B cell (primary cell): Measurements from ENCODE around the gene CR1L. TPM values are rescaled to one million over a fixed set of nuclear protein-coding genes. Genes with fewer than 3 reads are reported as not detected.

Experiments
- ATAC-seq: fragments of 200-7000 bp; cut with Tn5 transposase; one replicate; pipeline ENCODE4 v1.10.0; 2021; ENCODE audit warnings: low read depth, mild to moderate bottlenecking, moderate number of reproducible peaks, moderate library complexity
- CTCF ChIA-PET: fragments of 350-600 bp; sonication (Branson Sonifier 250); formaldehyde crosslinking; loops from one replicate; lab custom pipeline; 2021; ENCODE audit warnings: antibody characterized with exemption, inconsistent platforms; lab: Charles Lee
- POLR2A ChIA-PET: fragments of 350-600 bp; sonication (Branson Sonifier 250); formaldehyde crosslinking; loops from one replicate; lab custom pipeline; 2021; ENCODE audit warnings: antibody characterized with exemption; lab: Charles Lee
- DNase-seq: peaks from one replicate; pipeline ENCODE4 v3.0.0; 2013
- H2AFZ ChIP-seq: 2 replicates; pipeline ENCODE4 v1.6.1; 2012; ENCODE audit warnings: mild to moderate bottlenecking, low read depth, low read length; ENCODE audit not compliant: insufficient read depth, poor library complexity, severe bottlenecking
- H3K27ac ChIP-seq, 2 donors: 1 replicate in 1 of 2; 2 replicates in 1 of 2; pipeline ENCODE4 v1.5.1; 2012 to 2013; ENCODE audit warnings: low read length in 2 of 2, mild to moderate bottlenecking in 2 of 2, moderate library complexity in 1 of 2
- H3K27me3 ChIP-seq, 4 experiments: fragments of 200-600 bp in 1 of 4; sonication (generic) in 1 of 4; replicated peaks in 1 of 4; 1 replicate in 2 of 4; 2 replicates in 2 of 4; pipeline versions ENCODE4 v1.6.1 to v1.7.0; 2013 to 2016; ENCODE audit warnings: low read length in 3 of 4, mild to moderate bottlenecking in 2 of 4, mixed read lengths in 1 of 4, moderate library complexity in 1 of 4; ENCODE audit not compliant: insufficient read depth in 4 of 4, control insufficient read depth in 3 of 4; ENCODE audit errors: control extremely low read depth in 1 of 4
- H3K36me3 ChIP-seq, 2 experiments: replicated peaks in 1 of 2; 1 replicate in 1 of 2; 2 replicates in 1 of 2; pipeline versions ENCODE4 v1.6.1 to v1.7.1; 2013; ENCODE audit warnings: low read length in 1 of 2; ENCODE audit not compliant: insufficient read depth in 2 of 2, control insufficient read depth in 1 of 2; ENCODE audit errors: control extremely low read depth in 1 of 2, extremely low read depth in 1 of 2
- H3K4me1 ChIP-seq, 2 donors: fragments of 200-600 bp in 1 of 2; sonication (generic) in 1 of 2; 1 replicate in 1 of 2; 2 replicates in 1 of 2; pipeline versions ENCODE4 v1.5.1 to v1.6.1; 2013 to 2017; ENCODE audit warnings: low read length in 2 of 2; ENCODE audit not compliant: control insufficient read depth in 2 of 2, insufficient read depth in 2 of 2
- H3K4me2 ChIP-seq: replicated peaks from 2 replicates; pipeline ENCODE3; 2012; ENCODE audit warnings: mild to moderate bottlenecking, low read depth, low read length; ENCODE audit not compliant: poor library complexity, severe bottlenecking
- H3K4me3 ChIP-seq, 5 experiments: fragments of 200-600 bp in 1 of 5; sonication (generic) in 1 of 5; 1 replicate in 3 of 5; 2 replicates in 2 of 5; pipeline versions ENCODE4 v1.5.1 to v1.7.0; 2011 to 2016; ENCODE audit warnings: low read length in 4 of 5, mild to moderate bottlenecking in 4 of 5, low read depth in 2 of 5, control low read depth in 1 of 5, moderate library complexity in 1 of 5; ENCODE audit not compliant: insufficient read depth in 1 of 5; ENCODE audit errors: control extremely low read depth in 1 of 5, extremely low read depth in 1 of 5
- H3K79me2 ChIP-seq: fragments of 200-600 bp; sonication (generic); one replicate; pipeline ENCODE4 v1.6.0; 2016; ENCODE audit warnings: low read length; ENCODE audit not compliant: control insufficient read depth, insufficient read depth
- H3K9ac ChIP-seq: fragments of 200-600 bp; sonication (generic); 2 replicates; pipeline ENCODE4 v1.6.1; 2017; ENCODE audit warnings: mild to moderate bottlenecking, low read length, moderate library complexity
- H3K9me3 ChIP-seq, 3 donors: one replicate each; pipeline versions ENCODE4 v1.6.1 to v1.7.1; 2013; ENCODE audit warnings: low read length in 2 of 3; ENCODE audit not compliant: control insufficient read depth in 2 of 3, insufficient read depth in 1 of 3; ENCODE audit errors: control extremely low read depth in 1 of 3
- H4K20me1 ChIP-seq: 2 replicates; pipeline ENCODE4 v1.6.0; 2012; ENCODE audit warnings: mild to moderate bottlenecking, low read length; ENCODE audit not compliant: insufficient read depth, control insufficient read depth, poor library complexity, severe bottlenecking
- H3K27ac Mint-ChIP-seq: one replicate; pipeline ENCODE4 v1.8.0; 2021; ENCODE audit warnings: mixed read lengths
- H3K27me3 Mint-ChIP-seq: one replicate; pipeline ENCODE4 v1.8.0; 2021; ENCODE audit warnings: mixed read lengths
- H3K4me1 Mint-ChIP-seq: one replicate; pipeline ENCODE4 v1.8.0; 2021; ENCODE audit warnings: mixed read lengths
- H3K4me3 Mint-ChIP-seq: one replicate; pipeline ENCODE4 v1.8.0; 2021; ENCODE audit warnings: mixed read lengths
- H3K9me3 Mint-ChIP-seq: one replicate; pipeline ENCODE4 v1.8.0; 2022; ENCODE audit warnings: mixed read lengths; ENCODE audit not compliant: insufficient read depth
- EZH2 ChIP-seq: IDR thresholded peaks from 2 replicates; pipeline ENCODE4 v1.6.1; 2012; ENCODE audit warnings: borderline replicate concordance, low read depth, mild to moderate bottlenecking, moderate library complexity, low read length; ENCODE audit not compliant: insufficient read depth, poor library complexity, severe bottlenecking
- WGBS: methylation state at CpG from one replicate; pipeline ENCODE4 v1.1.5; 2013; ENCODE audit warnings: missing lambda C conversion rate; ENCODE audit not compliant: insufficient coverage; 5-methylcytosine and 5-hydroxymethylcytosine counted together
- intact Hi-C: fragments of 100-400 bp; cut with micrococcal nuclease; formaldehyde crosslinking; loops from one replicate; pipeline ENCODE4 v1.10.0; 2022
- polyA plus RNA-seq: library from polyadenylated mRNA; depleted of rRNA; stranded (reverse); fragments of >200 nt; gene quantifications from 2 replicates; pipeline ENCODE4 v1.2.3, GENCODE V29; 2012
- total RNA-seq, 2 donors: library from RNA; stranded (reverse); fragments of 120-200 nt in 1 of 2; gene quantifications; 1 replicate in 1 of 2; 2 replicates in 1 of 2; pipeline versions ENCODE4 v1.2.3 to v1.2.4, GENCODE V29; 2013 to 2022
- TF ChIP-seq, protein P1 (sequence below): fragments of 200-600 bp; IDR thresholded peaks from one replicate; pipeline ENCODE4 v1.8.0; 2022; ENCODE audit warnings: antibody characterized with exemption, mild to moderate bottlenecking

Gene CR1L
- total and polyA plus RNA-seq, 2 donors (not counting 1 experiment from before 2014, with no cell fraction given), result 0.07 to 0.59 TPM

DNA sequence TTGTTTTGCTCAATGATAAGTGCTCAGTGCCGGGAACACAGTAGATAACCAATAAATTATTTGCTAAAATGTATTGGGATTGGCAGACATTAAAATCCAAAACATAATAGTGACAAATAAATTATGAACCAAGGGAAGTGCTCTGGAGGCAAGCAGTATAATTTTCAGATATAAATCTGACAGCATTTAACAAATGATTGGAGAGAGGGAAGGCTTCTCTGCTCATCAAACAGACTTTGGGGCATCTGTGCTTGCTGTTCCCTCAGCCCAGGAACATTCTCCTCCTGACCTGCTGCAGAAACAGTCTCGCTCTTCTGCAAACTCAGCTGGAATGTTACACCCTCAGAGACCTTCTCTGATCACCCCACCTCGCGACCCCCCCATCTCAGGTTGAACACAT lies 109.1 kb downstream of the CR1L start:
- CTCF ChIA-PET, result interaction anchor here (0.7 kb wide), 1 partner anchor 44 kb away, joined by 3 read pairs; no protein-coding TSS in a partner anchor
- intact Hi-C loops, result loop anchor here (5.0 kb wide), 2 partner anchors 113 to 208 kb away; no protein-coding TSS in a partner anchor
- Histone ChIP-seq H3K9me3 (no peaks in the 10 kb centered on the region), H3K9ac (no peak overlapping the region), H4K20me1 (peaks cover 17% of the 10 kb centered on the region), H3K4me1 (peaks cover 18 to 26% of the 10 kb centered on the region in 2 donors), H2AFZ (no peak overlapping the region), H3K27me3 (no peaks in the 10 kb centered on the region), H3K79me2 (peaks cover 71% of the 10 kb centered on the region), H3K36me3 (peaks cover 4 to 17% of the 10 kb centered on the region in 2 experiments), H3K4me2 (no peak overlapping the region), H3K27ac (no peak overlapping the region), H3K4me3 (no peak overlapping the region)
- TF ChIP-seq, protein P1, sequence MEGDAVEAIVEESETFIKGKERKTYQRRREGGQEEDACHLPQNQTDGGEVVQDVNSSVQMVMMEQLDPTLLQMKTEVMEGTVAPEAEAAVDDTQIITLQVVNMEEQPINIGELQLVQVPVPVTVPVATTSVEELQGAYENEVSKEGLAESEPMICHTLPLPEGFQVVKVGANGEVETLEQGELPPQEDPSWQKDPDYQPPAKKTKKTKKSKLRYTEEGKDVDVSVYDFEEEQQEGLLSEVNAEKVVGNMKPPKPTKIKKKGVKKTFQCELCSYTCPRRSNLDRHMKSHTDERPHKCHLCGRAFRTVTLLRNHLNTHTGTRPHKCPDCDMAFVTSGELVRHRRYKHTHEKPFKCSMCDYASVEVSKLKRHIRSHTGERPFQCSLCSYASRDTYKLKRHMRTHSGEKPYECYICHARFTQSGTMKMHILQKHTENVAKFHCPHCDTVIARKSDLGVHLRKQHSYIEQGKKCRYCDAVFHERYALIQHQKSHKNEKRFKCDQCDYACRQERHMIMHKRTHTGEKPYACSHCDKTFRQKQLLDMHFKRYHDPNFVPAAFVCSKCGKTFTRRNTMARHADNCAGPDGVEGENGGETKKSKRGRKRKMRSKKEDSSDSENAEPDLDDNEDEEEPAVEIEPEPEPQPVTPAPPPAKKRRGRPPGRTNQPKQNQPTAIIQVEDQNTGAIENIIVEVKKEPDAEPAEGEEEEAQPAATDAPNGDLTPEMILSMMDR, result no peak
- no peak for TF ChIP-seq EZH2
- no peak for ATAC-seq
- Mint-ChIP-seq H3K4me1 (peaks cover 49% of the 10 kb centered on the region), H3K9me3 (no peaks in the 10 kb centered on the region), H3K27me3 (no peaks in the 10 kb centered on the region), H3K4me3 (peak overlapping the region; percentile 49), H3K27ac (no peak overlapping the region)
- WGBS, result 89% methylated on average over 3 of the region's 4 CpGs
- DNase-seq, result no peak
- POLR2A ChIA-PET, result no interaction called here

DNA sequence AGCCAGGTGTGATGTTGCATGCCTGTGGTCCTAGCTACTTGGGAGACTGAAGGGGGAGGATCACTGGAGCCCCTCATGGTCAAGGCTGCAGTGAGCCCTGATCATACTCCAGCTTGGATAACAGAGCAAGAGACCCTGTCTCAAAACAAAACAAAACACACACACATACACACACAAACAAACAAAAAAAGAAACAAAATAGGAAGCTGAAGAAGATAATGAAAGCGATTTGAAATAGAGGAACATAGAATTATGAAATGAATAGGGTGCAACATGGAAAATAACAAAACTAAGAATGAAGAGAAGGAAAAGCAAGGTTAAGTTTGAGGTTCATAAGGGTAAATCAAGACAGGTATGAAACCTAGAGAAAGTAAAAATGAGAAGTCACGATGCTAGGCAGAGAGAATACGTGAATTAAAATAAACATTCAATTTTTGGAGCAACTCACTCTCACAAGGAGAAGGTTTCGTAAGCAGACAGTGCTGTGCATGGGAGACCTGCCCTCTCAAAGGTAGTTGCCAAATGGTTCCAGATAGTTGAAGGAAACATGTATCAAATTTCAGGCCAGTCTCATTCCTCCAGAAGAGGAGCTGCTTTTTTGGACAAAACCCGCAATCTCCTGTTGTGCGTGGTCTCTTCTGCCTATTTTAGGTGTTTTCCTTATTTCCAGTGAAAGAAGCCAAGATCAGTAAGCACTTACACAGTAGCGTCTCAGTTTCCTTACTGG lies 110.2 kb downstream of the CR1L start:
- H3K9me3 Mint-ChIP-seq, result no peaks in the 10 kb centered on the region
- DNase-seq (no peak), ATAC-seq (no peak)
- POLR2A ChIA-PET, result no interaction called here
- 100% methylated on average over 3 of the region's 7 CpGs for WGBS
- H3K4me2 ChIP-seq, result no peak overlapping the region
- H3K9me3 ChIP-seq, result no peaks in the 10 kb centered on the region
- peak overlapping the region in 1 of 5 experiments; percentile 25 for H3K4me3 ChIP-seq
- H3K4me1 Mint-ChIP-seq, result peaks cover 49% of the 10 kb centered on the region
- H3K9ac ChIP-seq, result no peak overlapping the region
- H3K27me3 Mint-ChIP-seq, result no peaks in the 10 kb centered on the region
- no peak for TF ChIP-seq EZH2
- TF ChIP-seq, protein P1, result no peak
- peaks cover 17% of the 10 kb centered on the region for H4K20me1 ChIP-seq
- no peak overlapping the region for H3K4me3 Mint-ChIP-seq
- intact Hi-C loops, result loop anchor here (5.0 kb wide), 2 partner anchors 112 to 207 kb away; no protein-coding TSS in a partner anchor
- no peaks in the 10 kb centered on the region for H3K27me3 ChIP-seq
- H3K79me2 ChIP-seq, result peaks cover 68% of the 10 kb centered on the region
- H2AFZ ChIP-seq, result no peak overlapping the region
- peaks cover 4 to 23% of the 10 kb centered on the region in 2 experiments for H3K36me3 ChIP-seq
- CTCF ChIA-PET, result interaction anchor here (0.6 to 1.2 kb wide), 3 partner anchors 14 to 43 kb away, joined by 3 to 4 read pairs (median 3); no protein-coding TSS in a partner anchor
- H3K27ac Mint-ChIP-seq, result no peak overlapping the region
- peaks cover 18 to 26% of the 10 kb centered on the region in 2 donors for H3K4me1 ChIP-seq
- H3K27ac ChIP-seq, result no peak overlapping the region
